ENCODE measurements around the gene PRRT3.

PRRT3 gene

DNA sequence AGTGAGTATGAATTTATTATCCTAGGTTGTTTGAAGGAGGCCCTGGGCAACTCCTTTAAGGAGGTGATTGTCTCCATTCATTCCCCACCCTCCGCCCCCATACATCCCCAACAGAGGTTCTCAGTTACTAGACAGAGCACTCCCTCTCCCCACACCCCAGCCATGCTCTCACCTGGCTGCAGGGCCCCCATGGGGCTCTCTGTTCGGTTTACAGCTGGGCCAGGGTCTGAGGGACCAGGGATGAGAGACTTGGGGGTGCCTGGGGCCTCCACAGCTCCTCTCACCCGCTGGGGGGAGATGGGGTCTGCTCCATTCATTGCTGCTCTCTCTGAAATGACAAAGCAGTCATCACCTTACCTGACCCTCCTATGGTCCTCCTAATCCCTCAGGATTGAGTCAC, 3.6 kb downstream of the PRRT3 start:
- TF ChIP-seq, protein P1, sequence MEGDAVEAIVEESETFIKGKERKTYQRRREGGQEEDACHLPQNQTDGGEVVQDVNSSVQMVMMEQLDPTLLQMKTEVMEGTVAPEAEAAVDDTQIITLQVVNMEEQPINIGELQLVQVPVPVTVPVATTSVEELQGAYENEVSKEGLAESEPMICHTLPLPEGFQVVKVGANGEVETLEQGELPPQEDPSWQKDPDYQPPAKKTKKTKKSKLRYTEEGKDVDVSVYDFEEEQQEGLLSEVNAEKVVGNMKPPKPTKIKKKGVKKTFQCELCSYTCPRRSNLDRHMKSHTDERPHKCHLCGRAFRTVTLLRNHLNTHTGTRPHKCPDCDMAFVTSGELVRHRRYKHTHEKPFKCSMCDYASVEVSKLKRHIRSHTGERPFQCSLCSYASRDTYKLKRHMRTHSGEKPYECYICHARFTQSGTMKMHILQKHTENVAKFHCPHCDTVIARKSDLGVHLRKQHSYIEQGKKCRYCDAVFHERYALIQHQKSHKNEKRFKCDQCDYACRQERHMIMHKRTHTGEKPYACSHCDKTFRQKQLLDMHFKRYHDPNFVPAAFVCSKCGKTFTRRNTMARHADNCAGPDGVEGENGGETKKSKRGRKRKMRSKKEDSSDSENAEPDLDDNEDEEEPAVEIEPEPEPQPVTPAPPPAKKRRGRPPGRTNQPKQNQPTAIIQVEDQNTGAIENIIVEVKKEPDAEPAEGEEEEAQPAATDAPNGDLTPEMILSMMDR (IDR thresholded peaks at IDR 0.05; ENCODE audit: control insufficient read depth, extremely low read depth, insufficient read depth) = no peak
- H3K4me3 ChIP-seq (ENCODE audit: low read depth, low read length) = no peak overlapping the region
- no peak for DNase-seq (ENCODE audit: low read depth)

DNA sequence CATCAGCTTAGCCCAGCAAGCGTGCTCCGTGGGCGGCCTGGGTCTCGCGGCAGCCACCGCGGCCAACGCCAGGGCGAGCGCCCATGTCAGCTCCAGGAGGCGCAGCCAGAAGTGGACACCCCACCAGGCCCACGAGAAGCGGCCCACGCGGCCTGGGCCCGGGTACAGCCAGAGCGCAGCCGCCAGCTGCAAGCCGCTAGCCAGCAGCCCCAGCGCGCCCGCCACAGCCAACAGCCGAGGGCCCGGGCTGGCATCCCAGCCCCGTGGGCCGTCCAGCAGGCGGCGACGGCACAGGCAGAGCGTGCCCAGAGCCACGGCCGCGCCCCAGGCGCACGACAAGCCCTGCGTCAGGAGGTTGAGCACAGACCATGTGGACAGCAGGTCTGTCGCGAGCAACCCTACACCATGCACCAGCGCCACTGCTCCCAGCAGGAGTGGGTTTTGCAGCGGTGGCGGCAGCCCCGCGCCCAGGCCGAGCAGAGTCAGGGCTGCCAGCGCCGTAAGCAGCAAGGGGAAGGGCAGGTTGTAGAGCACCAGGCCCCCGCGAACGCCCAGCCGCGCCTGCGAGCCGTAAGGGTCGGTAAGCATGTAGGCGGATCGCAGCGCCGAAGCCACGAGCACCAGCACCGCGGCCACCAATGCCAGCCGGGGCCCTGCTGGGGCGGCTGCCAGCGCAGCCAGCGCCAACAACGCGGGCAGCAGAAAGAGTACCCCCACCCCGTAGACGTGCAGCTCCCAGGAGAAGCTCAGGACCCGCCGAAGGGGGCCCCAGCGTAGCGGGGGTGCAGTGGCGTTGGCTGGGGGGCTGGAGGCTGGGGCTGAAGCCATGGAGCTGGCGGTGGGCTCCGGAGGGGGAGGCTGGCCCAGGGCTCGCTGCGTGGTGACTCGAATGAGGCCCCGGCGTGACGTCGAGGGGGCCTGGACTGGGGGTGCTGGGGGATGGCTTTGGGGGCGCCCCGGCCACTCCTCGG, 4.9 kb downstream of the PRRT3 start:
- peak; percentile 56 for DNase-seq (ENCODE audit: low read depth)
- H3K4me3 ChIP-seq (ENCODE audit: low read depth, low read length) = peak overlapping the region; percentile 67
- TF ChIP-seq, protein P1 (IDR thresholded peaks at IDR 0.05; ENCODE audit: control insufficient read depth, extremely low read depth, insufficient read depth) = peak; percentile 65

DNA sequence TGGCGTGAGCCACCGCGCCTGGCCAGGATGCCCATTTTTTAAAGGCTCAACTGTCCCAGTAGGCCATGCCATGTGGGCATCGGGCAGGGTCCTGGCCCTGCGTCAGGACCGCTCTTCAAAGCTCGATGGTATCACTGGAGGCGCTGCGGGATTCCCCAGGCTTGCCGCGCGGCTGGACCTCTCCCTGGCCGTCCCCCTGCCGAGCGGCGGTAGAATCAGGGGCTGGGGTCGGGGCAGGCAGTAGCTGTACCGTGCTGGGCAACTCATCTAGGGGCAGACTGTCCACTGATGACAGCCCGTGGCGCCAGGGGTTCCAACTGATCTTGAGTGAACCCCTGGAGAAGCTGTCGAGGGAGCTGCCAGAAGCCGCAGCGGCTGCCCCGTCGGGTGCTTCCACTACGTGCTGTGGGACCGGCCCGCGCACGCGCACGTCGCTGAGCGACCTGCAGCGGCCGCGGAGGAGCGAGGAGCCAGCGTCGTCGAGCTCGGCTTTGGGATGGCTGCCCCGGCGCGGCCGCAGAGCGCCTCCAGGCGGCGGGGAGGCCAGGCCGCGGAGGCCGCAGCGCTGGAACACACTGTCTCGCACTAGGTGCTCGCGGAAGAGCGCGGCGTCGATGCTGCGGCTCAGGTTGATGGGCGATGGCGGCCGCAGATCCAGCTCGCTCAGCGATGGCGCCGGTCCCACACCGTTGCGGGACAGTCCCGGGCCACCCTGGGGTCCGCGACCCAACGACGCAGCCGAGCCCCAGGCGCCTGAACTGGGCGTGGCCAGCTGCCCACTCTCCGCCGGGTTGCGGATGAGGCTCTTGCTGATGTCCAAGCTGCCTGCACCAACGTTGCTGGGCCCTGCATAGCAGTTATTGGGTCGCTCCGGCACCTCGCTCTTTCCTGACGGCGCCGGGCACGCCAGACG, 5.8 kb downstream of the PRRT3 start:
- TF ChIP-seq, protein P1 (IDR thresholded peaks at IDR 0.05; ENCODE audit: control insufficient read depth, extremely low read depth, insufficient read depth) = peak; percentile 88
- peak overlapping the region; percentile 67 for H3K4me3 ChIP-seq (ENCODE audit: low read depth, low read length)
- DNase-seq (ENCODE audit: low read depth) = peak; percentile 66

DNA sequence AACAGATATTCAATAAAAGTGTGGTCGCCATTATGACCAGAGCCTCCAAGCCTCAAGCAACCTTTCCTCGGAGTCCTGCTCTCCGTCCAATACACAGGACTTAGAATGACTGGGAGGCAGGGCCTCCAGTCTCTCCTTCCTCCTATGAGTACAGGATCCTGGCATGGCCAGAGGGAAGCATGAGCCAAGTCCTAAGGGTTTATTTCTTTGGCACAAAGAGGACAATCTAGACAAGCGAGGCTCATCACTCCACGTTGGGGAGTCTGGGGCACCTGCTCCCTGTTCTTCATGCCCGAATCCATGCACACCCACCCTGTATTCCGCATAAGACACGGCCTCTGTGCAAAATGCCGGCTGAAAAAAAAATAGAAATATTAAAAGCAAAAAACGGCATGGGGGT, 6.8 kb downstream of the PRRT3 start:
- TF ChIP-seq, protein P1 (IDR thresholded peaks at IDR 0.05; ENCODE audit: control insufficient read depth, extremely low read depth, insufficient read depth) = no peak
- H3K4me3 ChIP-seq (ENCODE audit: low read depth, low read length) = peak overlapping the region; percentile 67
- DNase-seq (ENCODE audit: low read depth) = no peak

DNA sequence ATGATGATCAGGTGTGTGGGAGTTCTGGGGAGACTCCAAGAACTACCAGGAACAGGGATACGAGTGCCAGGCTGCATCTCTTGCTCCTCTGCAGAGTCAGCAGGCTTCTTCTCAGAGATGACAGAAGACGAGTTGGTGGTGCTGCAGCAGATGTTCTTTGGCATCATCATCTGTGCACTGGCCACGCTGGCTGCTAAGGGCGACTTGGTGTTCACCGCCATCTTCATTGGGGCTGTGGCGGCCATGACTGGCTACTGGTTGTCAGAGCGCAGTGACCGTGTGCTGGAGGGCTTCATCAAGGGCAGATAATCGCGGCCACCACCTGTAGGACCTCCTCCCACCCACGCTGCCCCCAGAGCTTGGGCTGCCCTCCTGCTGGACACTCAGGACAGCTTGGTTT, 7.9 kb downstream of the PRRT3 start:
- TF ChIP-seq, protein P1 (IDR thresholded peaks at IDR 0.05; ENCODE audit: control insufficient read depth, extremely low read depth, insufficient read depth) = no peak

DNA sequence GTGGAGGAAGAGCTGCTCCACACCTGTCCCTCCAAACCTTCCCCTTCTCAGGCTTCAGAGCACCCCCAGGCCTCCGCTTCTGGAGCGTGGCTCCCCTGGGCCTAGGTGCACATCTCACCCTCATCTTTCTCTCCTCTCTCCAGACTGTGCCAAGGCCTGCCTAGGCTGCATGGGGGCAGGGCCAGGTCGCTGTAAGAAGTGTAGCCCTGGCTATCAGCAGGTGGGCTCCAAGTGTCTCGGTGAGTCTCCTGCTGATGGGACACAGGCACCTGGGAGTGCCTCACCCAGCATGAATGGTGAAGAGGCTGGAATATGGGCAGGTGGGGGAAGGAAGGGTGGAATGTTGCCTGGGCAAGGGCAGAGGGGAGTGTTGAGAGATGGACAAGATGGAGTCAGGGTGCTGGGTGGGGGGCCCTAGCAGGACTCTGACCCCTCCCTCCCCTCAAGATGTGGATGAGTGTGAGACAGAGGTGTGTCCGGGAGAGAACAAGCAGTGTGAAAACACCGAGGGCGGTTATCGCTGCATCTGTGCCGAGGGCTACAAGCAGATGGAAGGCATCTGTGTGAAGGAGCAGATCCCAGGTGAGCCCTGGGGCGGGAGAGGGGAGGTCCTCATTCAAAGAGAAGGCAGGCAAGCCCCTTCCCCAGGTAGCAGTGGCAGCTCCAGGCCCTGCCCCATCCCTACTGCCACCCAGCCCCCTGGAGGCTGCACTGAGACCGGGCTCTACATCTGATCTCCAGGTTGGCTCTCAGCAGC, 9.1 kb downstream of the PRRT3 start:
- H3K4me3 ChIP-seq (ENCODE audit: low read depth, low read length) = no peak overlapping the region
- TF ChIP-seq, protein P1 (IDR thresholded peaks at IDR 0.05; ENCODE audit: control insufficient read depth, extremely low read depth, insufficient read depth) = no peak
- DNase-seq (ENCODE audit: low read depth) = no peak

More for the DNA sequence above, 7.9 kb downstream of the PRRT3 start:
- no peak overlapping the region for H3K4me3 ChIP-seq (ENCODE audit: low read depth, low read length)
- DNase-seq (ENCODE audit: low read depth) = no peak

Data from LNCaP clone FGC (cell line).